Transverse colon (tissue), 4 donors: Measurements from ENCODE around the gene CALN1. TPM values are rescaled to one million over a fixed set of nuclear protein-coding genes. Genes with fewer than 3 reads are reported as not detected.

Experiments
- DNase-seq: peaks from one replicate; pipeline ENCODE4 v3.0.0-alpha.2; 2019
- H3K27ac ChIP-seq, 4 donors: fragments of 200-600 bp; sonication (generic); 2 replicates each; pipeline ENCODE4 v1.5.1; 2016 to 2018; ENCODE audit warnings: inconsistent platforms in 4 of 4
- H3K27me3 ChIP-seq: fragments of 200-600 bp; sonication (generic); 2 replicates; pipeline ENCODE4 v1.5.1; 2017; ENCODE audit warnings: inconsistent platforms
- H3K36me3 ChIP-seq, 4 donors: fragments of 200-600 bp; sonication (generic); 2 replicates each; pipeline ENCODE4 v1.5.1; 2017 to 2019; ENCODE audit warnings: inconsistent platforms in 4 of 4
- H3K4me1 ChIP-seq, 4 donors: fragments of 200-600 bp; sonication (generic); 2 replicates each; pipeline ENCODE4 v1.5.1; 2017 to 2020; ENCODE audit warnings: inconsistent platforms in 4 of 4
- H3K4me3 ChIP-seq, 4 donors: fragments of 200-600 bp; sonication (generic); 1 replicate in 1 of 4; 2 replicates in 3 of 4; pipeline versions ENCODE4 v1.5.1 to v1.6.1; 2017 to 2019; ENCODE audit warnings: inconsistent platforms in 4 of 4
- H3K9me3 ChIP-seq, 2 donors: fragments of 200-600 bp; sonication (generic); 2 replicates each; pipeline ENCODE4 v1.5.1; 2017 to 2019; ENCODE audit warnings: inconsistent platforms in 2 of 2
- EP300 ChIP-seq: sonication (generic); formaldehyde crosslinking; IDR thresholded peaks from one replicate; pipeline ENCODE4 v1.6.1; 2017; ENCODE audit warnings: antibody characterized with exemption, low read depth
- POLR2A ChIP-seq: fragments of 450-650 bp; IDR thresholded peaks from one replicate; pipeline ENCODE4 v1.6.1; 2016; ENCODE audit warnings: antibody characterized with exemption, mild to moderate bottlenecking, moderate library complexity
- POLR2AphosphoS5 ChIP-seq, 3 donors: sonication (generic); formaldehyde crosslinking; IDR thresholded peaks; one replicate each; pipeline ENCODE4 v1.6.1; 2016; ENCODE audit warnings: antibody characterized with exemption in 3 of 3
- WGBS, 2 donors: methylation state at CpG; one replicate each; pipeline ENCODE4 v1.1.5; 2018; ENCODE audit warnings: low coverage in 1 of 2; 5-methylcytosine and 5-hydroxymethylcytosine counted together
- in situ Hi-C, 4 donors: fragments of 200-750 bp; cut with MboI; loops; one replicate each; pipeline versions ENCODE4 v1.15.0 to v1.15.1; 2017; ENCODE audit warnings: low sequenced_read_pairs in 3 of 4, low pct_ligation_motif_present in 1 of 4, low pct_unique_long_range_greater_than_20kb in 1 of 4
- intact Hi-C: fragments of 100-400 bp; cut with DNase I; formaldehyde crosslinking; loops from one replicate; pipeline ENCODE4 v1.15.1; 2023; ENCODE audit warnings: low total_unique reads
- total RNA-seq, 4 donors: library from RNA; depleted of rRNA; stranded (reverse); fragments of >200 nt; gene quantifications; one replicate each; pipeline ENCODE4 v1.1.0, GENCODE V29; 2016
- TF ChIP-seq, protein P1 (sequence below), 5 experiments: fragments of 200-600 bp in 3 of 5; fragments of 450-650 bp in 2 of 5; sonication (generic) in 3 of 5; IDR thresholded peaks; 1 replicate in 2 of 5; 2 replicates in 3 of 5; pipeline ENCODE4 v1.5.1; 2016 to 2017; ENCODE audit warnings: antibody characterized with exemption in 5 of 5, inconsistent platforms in 3 of 5, mild to moderate bottlenecking in 2 of 5, moderate library complexity in 1 of 5

The CALN1 gene
- total RNA-seq, 4 donors from 2014 or later = not detected

DNA sequence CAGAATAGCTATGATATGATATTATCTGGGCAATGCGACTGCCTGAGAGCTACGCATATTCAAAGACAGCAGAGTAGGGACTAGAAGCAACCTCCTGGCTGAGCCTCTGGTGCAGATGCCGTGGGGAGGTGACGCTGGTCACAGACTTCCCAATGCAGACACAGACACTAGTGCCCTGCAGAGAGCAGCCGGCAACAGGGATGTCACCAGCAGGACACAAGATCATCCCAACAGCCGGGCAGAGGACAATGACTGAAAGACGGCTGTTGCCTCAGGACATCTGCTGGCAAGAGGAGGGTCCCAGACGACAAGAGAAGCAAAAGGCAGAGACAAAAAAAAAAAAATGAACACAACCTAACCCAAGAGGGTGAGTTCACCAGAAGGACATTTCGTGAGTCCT is 104.6 kb downstream of the CALN1 start:
- Histone ChIP-seq H3K36me3 (no peaks in the 10 kb centered on the region), H3K9me3 (no peaks in the 10 kb centered on the region), H3K4me3 (no peak overlapping the region), H3K27me3 (no peaks in the 10 kb centered on the region), H3K27ac (no peak overlapping the region), H3K4me1 (no peaks in the 10 kb centered on the region)
- TF ChIP-seq EP300 = no peak
- TF ChIP-seq, protein P1, sequence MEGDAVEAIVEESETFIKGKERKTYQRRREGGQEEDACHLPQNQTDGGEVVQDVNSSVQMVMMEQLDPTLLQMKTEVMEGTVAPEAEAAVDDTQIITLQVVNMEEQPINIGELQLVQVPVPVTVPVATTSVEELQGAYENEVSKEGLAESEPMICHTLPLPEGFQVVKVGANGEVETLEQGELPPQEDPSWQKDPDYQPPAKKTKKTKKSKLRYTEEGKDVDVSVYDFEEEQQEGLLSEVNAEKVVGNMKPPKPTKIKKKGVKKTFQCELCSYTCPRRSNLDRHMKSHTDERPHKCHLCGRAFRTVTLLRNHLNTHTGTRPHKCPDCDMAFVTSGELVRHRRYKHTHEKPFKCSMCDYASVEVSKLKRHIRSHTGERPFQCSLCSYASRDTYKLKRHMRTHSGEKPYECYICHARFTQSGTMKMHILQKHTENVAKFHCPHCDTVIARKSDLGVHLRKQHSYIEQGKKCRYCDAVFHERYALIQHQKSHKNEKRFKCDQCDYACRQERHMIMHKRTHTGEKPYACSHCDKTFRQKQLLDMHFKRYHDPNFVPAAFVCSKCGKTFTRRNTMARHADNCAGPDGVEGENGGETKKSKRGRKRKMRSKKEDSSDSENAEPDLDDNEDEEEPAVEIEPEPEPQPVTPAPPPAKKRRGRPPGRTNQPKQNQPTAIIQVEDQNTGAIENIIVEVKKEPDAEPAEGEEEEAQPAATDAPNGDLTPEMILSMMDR (IDR thresholded peaks at IDR 0.05) = no peak
- 77 to 81% methylated on average over 6 to 9 of the region's 9 CpGs for WGBS, 2 donors
- in situ Hi-C loops (no loop called here), intact Hi-C loops (no loop called here)
- DNase-seq = no peak

DNA sequence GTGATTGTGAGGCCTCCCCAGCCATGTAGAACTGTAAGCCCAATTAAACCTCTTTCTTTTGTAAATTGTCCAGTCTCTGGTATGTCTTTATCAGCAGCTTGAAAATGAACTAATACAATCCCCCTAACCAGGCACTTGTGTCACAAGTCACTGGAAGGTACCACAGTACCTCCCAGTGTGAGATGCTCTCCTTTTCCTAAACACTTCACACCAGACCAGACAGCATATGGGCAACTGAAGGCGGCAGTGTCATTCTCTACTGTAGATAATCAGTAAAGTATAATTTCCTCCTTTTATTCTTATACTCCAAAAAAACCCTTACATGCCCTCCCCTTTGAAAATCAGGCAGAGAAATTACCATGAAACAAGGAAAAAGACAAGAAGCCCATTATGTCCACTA is 113.2 kb downstream of the CALN1 start:
- no peak for DNase-seq
- Histone ChIP-seq H3K4me3 (no peak overlapping the region), H3K27me3 (no peaks in the 10 kb centered on the region), H3K9me3 (no peaks in the 10 kb centered on the region), H3K27ac (no peak overlapping the region), H3K36me3 (no peaks in the 10 kb centered on the region), H3K4me1 (no peaks in the 10 kb centered on the region)
- TF ChIP-seq POLR2A (no peak), EP300 (no peak), POLR2AphosphoS5 (IDR thresholded peaks at IDR 0.05) (no peak)
- TF ChIP-seq, protein P1 (IDR thresholded peaks at IDR 0.05) = no peak
- intact Hi-C loops (no loop called here), in situ Hi-C loops (no loop called here)
- 80% methylated on average over 1 of the region's 1 CpG; no CpG with 5 or more reads in 1 of the 2 donors for WGBS, 2 donors

DNA sequence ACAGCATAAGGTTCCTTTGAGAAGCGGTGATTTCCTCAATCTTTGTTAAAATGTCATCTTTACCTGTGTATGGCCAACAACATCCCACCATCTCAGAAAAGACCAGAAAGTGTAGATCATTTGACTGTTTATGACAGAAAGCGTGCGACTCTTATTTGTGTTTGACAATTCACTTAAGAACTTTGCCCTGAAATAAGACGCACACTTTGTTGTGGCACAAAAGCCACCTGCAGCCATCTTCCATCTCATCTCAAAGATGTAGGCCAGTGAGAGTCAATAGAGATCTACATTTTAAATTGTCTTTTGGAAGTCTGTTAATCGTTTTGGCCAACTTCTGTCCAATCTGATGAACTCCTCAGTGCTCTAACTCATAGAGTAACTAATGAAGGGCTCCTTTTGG is 114.0 kb downstream of the CALN1 start:
- TF ChIP-seq EP300 (no peak), POLR2A (no peak), POLR2AphosphoS5 (IDR thresholded peaks at IDR 0.05) (no peak)
- TF ChIP-seq, protein P1 (IDR thresholded peaks at IDR 0.05) = no peak
- WGBS, 2 donors = 80 to 82% methylated on average over 5 of the region's 5 CpGs
- no peaks in the 10 kb centered on the region for H3K27me3 ChIP-seq
- in situ Hi-C loops = no loop called here
- no peaks in the 10 kb centered on the region for H3K4me1 ChIP-seq
- no peak overlapping the region for H3K27ac ChIP-seq
- no peak overlapping the region for H3K4me3 ChIP-seq
- DNase-seq = no peak
- H3K36me3 ChIP-seq = no peaks in the 10 kb centered on the region
- H3K9me3 ChIP-seq = no peaks in the 10 kb centered on the region
- intact Hi-C loops = no loop called here

DNA sequence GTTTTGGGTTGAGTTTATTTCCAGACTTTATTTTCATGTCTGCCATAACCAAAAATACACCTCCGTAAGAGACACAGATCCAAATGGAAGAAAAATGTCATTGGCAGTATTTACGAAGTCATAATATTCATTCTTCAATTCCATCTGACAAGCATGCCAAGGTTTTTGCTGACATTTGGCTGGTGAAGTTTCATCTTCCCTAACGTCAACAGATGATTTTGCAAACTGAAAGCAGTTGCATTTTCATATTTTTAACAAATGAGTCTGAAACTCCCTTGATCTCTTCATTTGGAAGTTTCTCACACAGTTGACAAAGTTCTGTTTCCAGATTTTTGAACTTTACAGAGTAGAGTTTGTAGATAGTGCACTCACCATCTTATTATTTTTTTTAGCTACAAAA is 114.5 kb downstream of the CALN1 start:
- no peak for TF ChIP-seq POLR2A
- TF ChIP-seq, protein P1 (IDR thresholded peaks at IDR 0.05) = no peak
- no peak for TF ChIP-seq POLR2AphosphoS5 (IDR thresholded peaks at IDR 0.05)

More for the DNA sequence above, 114.5 kb downstream of the CALN1 start:
- Histone ChIP-seq H3K36me3 (no peaks in the 10 kb centered on the region), H3K4me1 (no peaks in the 10 kb centered on the region), H3K27me3 (no peaks in the 10 kb centered on the region), H3K9me3 (no peaks in the 10 kb centered on the region), H3K27ac (no peak overlapping the region), H3K4me3 (no peak overlapping the region)
- DNase-seq = no peak
- in situ Hi-C loops = no loop called here
- intact Hi-C loops = no loop called here
- WGBS, 2 donors = 72 to 76% methylated on average over 3 of the region's 3 CpGs
